SK-N-SH treated with all-trans-retinoic acid at 6 μM for 48 hours (cell line): ENCODE measurements around the gene MFNG.

Source experiments
- ATAC-seq: fragments of 200-7000 bp; cut with Tn5 transposase; 3 replicates; pipeline ENCODE4 v1.9.1; 2020; ENCODE audit warnings: mild to moderate bottlenecking, moderate library complexity
- ARNTL ChIP-seq: fragments of 450-650 bp; formaldehyde crosslinking; IDR thresholded peaks from 2 replicates; pipeline ENCODE4 v1.5.0; 2020; ENCODE audit warnings: low read depth, mild to moderate bottlenecking, moderate library complexity, borderline replicate concordance
- BACH2 ChIP-seq: fragments of 250-450 bp; sonication (Bioruptor Pico); IDR thresholded peaks from 2 replicates; pipeline ENCODE4 v1.9.0; 2021; ENCODE audit warnings: mild to moderate bottlenecking, borderline replicate concordance
- CSDC2 ChIP-seq: fragments of 250-450 bp; sonication (Bioruptor Pico); IDR thresholded peaks from 2 replicates; pipeline ENCODE4 v1.5.0; 2020; ENCODE audit warnings: mild to moderate bottlenecking, moderate library complexity
- ESRRG ChIP-seq: fragments of 250-450 bp; sonication (Bioruptor Pico); IDR thresholded peaks from 2 replicates; pipeline ENCODE4 v1.6.1; 2021; ENCODE audit warnings: mild to moderate bottlenecking
- GLIS3 ChIP-seq: fragments of 250-450 bp; sonication (Bioruptor Pico); IDR thresholded peaks from 2 replicates; pipeline ENCODE4 v1.5.0; 2020; ENCODE audit warnings: mild to moderate bottlenecking, moderate library complexity
- ISL1 ChIP-seq: fragments of 250-450 bp; sonication (Bioruptor Pico); IDR thresholded peaks from 2 replicates; pipeline ENCODE4 v2.1.2; 2022; ENCODE audit warnings: mild to moderate bottlenecking, moderate library complexity
- OSR1 ChIP-seq: fragments of 250-450 bp; sonication (Bioruptor Pico); IDR thresholded peaks from 2 replicates; pipeline ENCODE4 v1.8.0; 2022; ENCODE audit warnings: moderate library complexity, mild to moderate bottlenecking, inconsistent platforms
- PPARA ChIP-seq: fragments of 250-450 bp; sonication (Bioruptor Pico); IDR thresholded peaks from 2 replicates; pipeline ENCODE4 v1.5.0; 2020; ENCODE audit warnings: mild to moderate bottlenecking, borderline replicate concordance
- RARB ChIP-seq: fragments of 250-450 bp; sonication (Bioruptor Pico); IDR thresholded peaks from 2 replicates; pipeline ENCODE4 v1.8.0; 2021; ENCODE audit warnings: mild to moderate bottlenecking, moderate library complexity
- TCF4 ChIP-seq: fragments of 250-450 bp; sonication (Bioruptor Pico); IDR thresholded peaks from 2 replicates; pipeline ENCODE4 v1.8.0; 2021; ENCODE audit warnings: mild to moderate bottlenecking, moderate library complexity, borderline replicate concordance
- TOX ChIP-seq: fragments of 250-450 bp; sonication (Bioruptor Pico); IDR thresholded peaks from 2 replicates; pipeline ENCODE4 v1.8.0; 2021; ENCODE audit warnings: mild to moderate bottlenecking, moderate library complexity, borderline replicate concordance
- ZC3H10 ChIP-seq: fragments of 250-450 bp; sonication (Bioruptor Pico); IDR thresholded peaks from 2 replicates; pipeline ENCODE4 v1.5.1; 2021; ENCODE audit warnings: mild to moderate bottlenecking, moderate library complexity
- ZFP30 ChIP-seq: fragments of 450-650 bp; formaldehyde crosslinking; IDR thresholded peaks from 2 replicates; pipeline ENCODE4 v1.5.0; 2022; ENCODE audit warnings: mild to moderate bottlenecking, moderate library complexity
- ZNF565 ChIP-seq: fragments of 450-650 bp; formaldehyde crosslinking; conservative IDR thresholded peaks from 2 replicates; pipeline ENCODE4 v1.5.0; 2020; ENCODE audit warnings: low read depth, mild to moderate bottlenecking, moderate library complexity
- ZNF70 ChIP-seq: fragments of 450-650 bp; formaldehyde crosslinking; IDR thresholded peaks from 2 replicates; pipeline ENCODE4 v1.5.0; 2020; ENCODE audit warnings: mild to moderate bottlenecking, moderate library complexity
- ZNF8 ChIP-seq: fragments of 450-650 bp; formaldehyde crosslinking; IDR thresholded peaks from 2 replicates; pipeline ENCODE4 v1.5.0; 2020; ENCODE audit warnings: mild to moderate bottlenecking, moderate library complexity
- TF ChIP-seq, protein P1 (sequence below): fragments of 250-450 bp; sonication (Bioruptor Pico); IDR thresholded peaks from 2 replicates; pipeline ENCODE4 v1.5.1; 2020; ENCODE audit warnings: low read depth, mild to moderate bottlenecking, moderate library complexity
- TF ChIP-seq, protein P2 (sequence below): fragments of 250-450 bp; sonication (Bioruptor Pico); IDR thresholded peaks from 2 replicates; pipeline ENCODE4 v1.8.0; 2020; ENCODE audit warnings: mild to moderate bottlenecking, moderate library complexity, borderline replicate concordance
- TF ChIP-seq, protein P3 (sequence below): fragments of 250-450 bp; sonication (Bioruptor Pico); IDR thresholded peaks from 2 replicates; pipeline ENCODE4 v1.5.0; 2020; ENCODE audit warnings: mild to moderate bottlenecking, moderate library complexity
- TF ChIP-seq, protein P4 (sequence below): fragments of 250-450 bp; sonication (Bioruptor Pico); IDR thresholded peaks from 2 replicates; pipeline ENCODE4 v1.8.0; 2021; ENCODE audit warnings: low read depth, mild to moderate bottlenecking, moderate library complexity, borderline replicate concordance
- TF ChIP-seq, protein P5 (sequence below): fragments of 250-450 bp; sonication (Bioruptor Pico); IDR thresholded peaks from 2 replicates; pipeline ENCODE4 v1.5.1; 2021; ENCODE audit warnings: mild to moderate bottlenecking, moderate library complexity

Gene MFNG

DNA sequence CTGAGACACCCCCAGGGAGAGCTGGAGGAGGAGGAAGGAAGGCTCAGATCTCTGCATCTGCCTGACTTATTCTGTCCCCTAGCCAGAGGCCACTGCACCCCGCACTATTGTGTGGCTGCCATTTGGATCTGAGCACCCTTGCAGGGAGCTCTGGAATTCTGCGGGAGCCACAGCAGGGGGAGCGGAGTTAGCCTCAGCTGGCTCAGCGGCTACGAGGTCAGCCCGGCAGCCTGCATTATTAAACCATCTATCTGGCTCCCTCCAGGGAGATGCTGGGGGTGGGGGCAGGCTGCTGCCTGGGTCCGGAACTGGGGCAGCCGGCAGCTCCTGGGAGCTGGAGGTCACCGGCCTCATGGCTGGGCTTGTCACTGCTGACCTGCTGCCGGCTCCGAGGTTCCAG, 52.4 kb downstream of the MFNG start (continued):
- TF ChIP-seq, protein P1, sequence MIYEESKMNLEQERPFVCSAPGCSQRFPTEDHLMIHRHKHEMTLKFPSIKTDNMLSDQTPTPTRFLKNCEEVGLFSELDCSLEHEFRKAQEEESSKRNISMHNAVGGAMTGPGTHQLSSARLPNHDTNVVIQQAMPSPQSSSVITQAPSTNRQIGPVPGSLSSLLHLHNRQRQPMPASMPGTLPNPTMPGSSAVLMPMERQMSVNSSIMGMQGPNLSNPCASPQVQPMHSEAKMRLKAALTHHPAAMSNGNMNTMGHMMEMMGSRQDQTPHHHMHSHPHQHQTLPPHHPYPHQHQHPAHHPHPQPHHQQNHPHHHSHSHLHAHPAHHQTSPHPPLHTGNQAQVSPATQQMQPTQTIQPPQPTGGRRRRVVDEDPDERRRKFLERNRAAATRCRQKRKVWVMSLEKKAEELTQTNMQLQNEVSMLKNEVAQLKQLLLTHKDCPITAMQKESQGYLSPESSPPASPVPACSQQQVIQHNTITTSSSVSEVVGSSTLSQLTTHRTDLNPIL (CRISPR knock-in tag): no peak

DNA sequence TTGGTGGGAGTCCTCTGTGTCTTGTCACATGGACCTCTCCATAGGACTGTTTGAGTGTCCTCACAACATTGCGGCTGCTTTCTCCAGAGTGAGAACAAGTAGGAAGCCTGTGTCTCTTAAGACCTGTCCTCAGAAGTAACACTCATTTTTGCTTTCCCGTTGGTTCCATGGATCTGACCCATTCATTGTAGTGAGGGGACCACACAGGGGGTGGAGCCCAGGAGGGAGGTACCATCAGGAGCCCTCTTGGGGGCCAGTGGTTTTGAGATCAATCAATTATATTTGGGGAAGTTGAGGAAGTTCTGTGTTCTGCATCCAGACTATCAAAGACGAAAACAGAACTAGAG, 53.5 kb downstream of the MFNG start:
- ATAC-seq: no peak
- TF ChIP-seq ZNF70 (CRISPR knock-in tag) (no peak), TCF4 (CRISPR knock-in tag) (no peak), RARB (no peak), OSR1 (CRISPR knock-in tag) (no peak), CSDC2 (no peak), ZFP30 (CRISPR knock-in tag) (no peak), ESRRG (CRISPR knock-in tag) (no peak), PPARA (CRISPR knock-in tag) (no peak)
- TF ChIP-seq, protein P2, sequence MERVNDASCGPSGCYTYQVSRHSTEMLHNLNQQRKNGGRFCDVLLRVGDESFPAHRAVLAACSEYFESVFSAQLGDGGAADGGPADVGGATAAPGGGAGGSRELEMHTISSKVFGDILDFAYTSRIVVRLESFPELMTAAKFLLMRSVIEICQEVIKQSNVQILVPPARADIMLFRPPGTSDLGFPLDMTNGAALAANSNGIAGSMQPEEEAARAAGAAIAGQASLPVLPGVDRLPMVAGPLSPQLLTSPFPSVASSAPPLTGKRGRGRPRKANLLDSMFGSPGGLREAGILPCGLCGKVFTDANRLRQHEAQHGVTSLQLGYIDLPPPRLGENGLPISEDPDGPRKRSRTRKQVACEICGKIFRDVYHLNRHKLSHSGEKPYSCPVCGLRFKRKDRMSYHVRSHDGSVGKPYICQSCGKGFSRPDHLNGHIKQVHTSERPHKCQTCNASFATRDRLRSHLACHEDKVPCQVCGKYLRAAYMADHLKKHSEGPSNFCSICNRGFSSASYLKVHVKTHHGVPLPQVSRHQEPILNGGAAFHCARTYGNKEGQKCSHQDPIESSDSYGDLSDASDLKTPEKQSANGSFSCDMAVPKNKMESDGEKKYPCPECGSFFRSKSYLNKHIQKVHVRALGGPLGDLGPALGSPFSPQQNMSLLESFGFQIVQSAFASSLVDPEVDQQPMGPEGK (CRISPR knock-in tag): no peak
- TF ChIP-seq, protein P3, sequence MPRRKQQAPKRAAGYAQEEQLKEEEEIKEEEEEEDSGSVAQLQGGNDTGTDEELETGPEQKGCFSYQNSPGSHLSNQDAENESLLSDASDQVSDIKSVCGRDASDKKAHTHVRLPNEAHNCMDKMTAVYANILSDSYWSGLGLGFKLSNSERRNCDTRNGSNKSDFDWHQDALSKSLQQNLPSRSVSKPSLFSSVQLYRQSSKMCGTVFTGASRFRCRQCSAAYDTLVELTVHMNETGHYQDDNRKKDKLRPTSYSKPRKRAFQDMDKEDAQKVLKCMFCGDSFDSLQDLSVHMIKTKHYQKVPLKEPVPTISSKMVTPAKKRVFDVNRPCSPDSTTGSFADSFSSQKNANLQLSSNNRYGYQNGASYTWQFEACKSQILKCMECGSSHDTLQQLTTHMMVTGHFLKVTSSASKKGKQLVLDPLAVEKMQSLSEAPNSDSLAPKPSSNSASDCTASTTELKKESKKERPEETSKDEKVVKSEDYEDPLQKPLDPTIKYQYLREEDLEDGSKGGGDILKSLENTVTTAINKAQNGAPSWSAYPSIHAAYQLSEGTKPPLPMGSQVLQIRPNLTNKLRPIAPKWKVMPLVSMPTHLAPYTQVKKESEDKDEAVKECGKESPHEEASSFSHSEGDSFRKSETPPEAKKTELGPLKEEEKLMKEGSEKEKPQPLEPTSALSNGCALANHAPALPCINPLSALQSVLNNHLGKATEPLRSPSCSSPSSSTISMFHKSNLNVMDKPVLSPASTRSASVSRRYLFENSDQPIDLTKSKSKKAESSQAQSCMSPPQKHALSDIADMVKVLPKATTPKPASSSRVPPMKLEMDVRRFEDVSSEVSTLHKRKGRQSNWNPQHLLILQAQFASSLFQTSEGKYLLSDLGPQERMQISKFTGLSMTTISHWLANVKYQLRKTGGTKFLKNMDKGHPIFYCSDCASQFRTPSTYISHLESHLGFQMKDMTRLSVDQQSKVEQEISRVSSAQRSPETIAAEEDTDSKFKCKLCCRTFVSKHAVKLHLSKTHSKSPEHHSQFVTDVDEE (CRISPR knock-in tag): no peak

DNA sequence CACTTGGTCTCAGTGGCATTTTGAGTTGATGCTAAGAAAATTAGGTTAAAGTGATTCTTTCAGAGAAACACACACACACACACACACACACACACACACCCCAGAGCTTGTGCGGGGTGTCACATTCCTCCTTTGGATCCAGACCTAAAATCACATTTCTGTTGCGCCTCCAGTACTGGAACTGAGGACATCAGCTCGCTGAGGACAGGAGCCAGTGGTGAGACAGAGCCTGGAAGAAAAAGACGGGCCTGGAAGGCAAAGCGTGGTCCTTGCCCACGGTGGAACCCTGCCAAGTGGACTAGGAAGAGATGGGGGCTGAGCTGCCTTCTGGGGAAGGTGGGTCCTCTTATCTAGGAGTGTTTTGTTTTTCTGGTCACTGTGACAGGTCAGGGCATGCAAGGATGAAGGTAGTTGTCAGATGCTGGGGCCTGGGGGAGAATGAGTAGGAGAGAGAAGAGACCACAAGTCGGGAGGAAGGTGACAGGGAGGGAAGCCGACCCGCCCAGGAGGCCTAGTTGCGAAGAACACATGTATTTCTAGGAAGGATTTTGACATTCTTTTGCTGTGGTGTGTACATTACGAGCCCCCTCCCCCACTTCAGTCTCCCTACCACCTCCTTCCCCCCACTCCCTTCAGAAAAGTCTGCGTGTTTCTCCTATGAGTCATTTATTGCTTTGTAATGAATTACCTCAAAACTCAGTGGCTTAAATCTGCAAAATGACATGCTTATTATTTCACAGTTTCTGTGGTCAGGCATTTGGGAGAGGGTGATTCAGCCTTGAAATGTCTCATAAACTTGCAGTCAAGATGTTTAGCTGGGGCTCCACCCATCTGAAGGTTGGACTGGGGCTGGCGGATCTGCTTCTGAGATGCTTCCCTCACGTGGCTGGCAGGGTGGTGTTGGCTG, 54.1 kb downstream of the MFNG start:
- ATAC-seq: peak; percentile 82
- TF ChIP-seq ISL1 (CRISPR knock-in tag) (peak; percentile 67), ZNF8 (CRISPR knock-in tag) (no peak)
- TF ChIP-seq, protein P2 (CRISPR knock-in tag): 0 out of 2 replicates have a peak, but pooled peaks have one; percentile 68
- TF ChIP-seq, protein P4, sequence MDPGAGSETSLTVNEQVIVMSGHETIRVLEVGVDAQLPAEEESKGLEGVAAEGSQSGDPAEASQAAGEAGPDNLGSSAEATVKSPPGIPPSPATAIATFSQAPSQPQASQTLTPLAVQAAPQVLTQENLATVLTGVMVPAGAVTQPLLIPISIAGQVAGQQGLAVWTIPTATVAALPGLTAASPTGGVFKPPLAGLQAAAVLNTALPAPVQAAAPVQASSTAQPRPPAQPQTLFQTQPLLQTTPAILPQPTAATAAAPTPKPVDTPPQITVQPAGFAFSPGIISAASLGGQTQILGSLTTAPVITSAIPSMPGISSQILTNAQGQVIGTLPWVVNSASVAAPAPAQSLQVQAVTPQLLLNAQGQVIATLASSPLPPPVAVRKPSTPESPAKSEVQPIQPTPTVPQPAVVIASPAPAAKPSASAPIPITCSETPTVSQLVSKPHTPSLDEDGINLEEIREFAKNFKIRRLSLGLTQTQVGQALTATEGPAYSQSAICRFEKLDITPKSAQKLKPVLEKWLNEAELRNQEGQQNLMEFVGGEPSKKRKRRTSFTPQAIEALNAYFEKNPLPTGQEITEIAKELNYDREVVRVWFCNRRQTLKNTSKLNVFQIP (CRISPR knock-in tag): peak; percentile 46; the same call in 1 of the 2 replicates

DNA sequence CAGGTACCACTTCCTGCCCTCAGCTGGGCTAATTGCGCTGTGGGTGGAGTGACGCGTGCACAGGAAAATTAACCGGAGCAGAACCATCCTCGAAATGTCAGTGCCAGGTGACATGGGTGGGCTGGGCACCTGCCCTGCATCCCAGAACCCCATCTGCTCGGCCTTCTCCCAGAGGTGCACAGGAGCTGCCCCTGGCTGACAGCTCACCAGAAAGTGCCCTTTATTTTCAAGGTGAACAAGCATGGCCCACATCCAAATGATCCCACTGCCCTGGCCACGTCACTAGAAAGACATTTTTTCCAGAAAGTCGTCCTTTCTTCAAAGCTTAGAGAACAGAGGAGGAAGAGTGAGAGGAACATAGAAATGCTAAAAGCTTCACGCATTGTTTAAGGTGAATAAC, 54.8 kb downstream of the MFNG start:
- ATAC-seq: no peak
- TF ChIP-seq ZNF565 (CRISPR knock-in tag) (no peak), PPARA (CRISPR knock-in tag) (no peak), ZNF70 (CRISPR knock-in tag) (no peak), ZC3H10 (CRISPR knock-in tag) (no peak), BACH2 (no peak), OSR1 (CRISPR knock-in tag) (no peak), ESRRG (CRISPR knock-in tag) (no peak), ARNTL (CRISPR knock-in tag) (no peak), RARB (no peak), TOX (CRISPR knock-in tag) (no peak), ZFP30 (CRISPR knock-in tag) (no peak), GLIS3 (no peak)
- TF ChIP-seq, protein P5, sequence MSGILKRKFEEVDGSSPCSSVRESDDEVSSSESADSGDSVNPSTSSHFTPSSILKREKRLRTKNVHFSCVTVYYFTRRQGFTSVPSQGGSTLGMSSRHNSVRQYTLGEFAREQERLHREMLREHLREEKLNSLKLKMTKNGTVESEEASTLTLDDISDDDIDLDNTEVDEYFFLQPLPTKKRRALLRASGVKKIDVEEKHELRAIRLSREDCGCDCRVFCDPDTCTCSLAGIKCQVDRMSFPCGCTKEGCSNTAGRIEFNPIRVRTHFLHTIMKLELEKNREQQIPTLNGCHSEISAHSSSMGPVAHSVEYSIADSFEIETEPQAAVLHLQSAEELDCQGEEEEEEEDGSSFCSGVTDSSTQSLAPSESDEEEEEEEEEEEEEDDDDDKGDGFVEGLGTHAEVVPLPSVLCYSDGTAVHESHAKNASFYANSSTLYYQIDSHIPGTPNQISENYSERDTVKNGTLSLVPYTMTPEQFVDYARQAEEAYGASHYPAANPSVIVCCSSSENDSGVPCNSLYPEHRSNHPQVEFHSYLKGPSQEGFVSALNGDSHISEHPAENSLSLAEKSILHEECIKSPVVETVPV (CRISPR knock-in tag): no peak
- TF ChIP-seq, protein P2 (CRISPR knock-in tag): no peak
